Colonic mucosa (tissue), 4 donors: ENCODE results near the gene LRRFIP2. TPM values are rescaled to one million over a fixed set of nuclear protein-coding genes. Genes with fewer than 3 reads are reported as not detected.

ENCODE experiments used
- DNase-seq: peaks from one replicate; pipeline ENCODE4 v3.0.0-alpha.2; 2020
- H3K27ac ChIP-seq: fragments of 200-600 bp; one replicate; pipeline ENCODE4 v1.8.0; 2021
- H3K27me3 ChIP-seq: fragments of 200-600 bp; one replicate; pipeline ENCODE4 v1.8.0; 2021
- H3K36me3 ChIP-seq: fragments of 200-600 bp; one replicate; pipeline ENCODE4 v1.8.0; 2021
- H3K4me1 ChIP-seq: fragments of 200-600 bp; one replicate; pipeline ENCODE4 v1.8.0; 2021; ENCODE audit warnings: mild to moderate bottlenecking
- H3K4me3 ChIP-seq: fragments of 200-600 bp; one replicate; pipeline ENCODE4 v1.8.0; 2021
- H3K9ac ChIP-seq, 2 donors: one replicate each; pipeline ENCODE4 v1.7.0; 2013; ENCODE audit warnings: control low read depth in 2 of 2, low read depth in 2 of 2, low read length in 2 of 2
- H3K9me3 ChIP-seq: fragments of 200-600 bp; one replicate; pipeline ENCODE4 v1.8.0; 2021
- intact Hi-C: fragments of 100-400 bp; cut with DNase I; formaldehyde crosslinking; loops from one replicate; pipeline ENCODE4 v1.14.1; 2022
- total RNA-seq, 2 donors: library from RNA; stranded (reverse); fragmentation: NEBNext Ultra II Directional in 1 of 2; extraction: Animal tissue kit (Norgen Biotek cat#: 25700) in 1 of 2; gene quantifications; one replicate each; pipeline ENCODE4 v1.2.1, GENCODE V29; 2021
- TF ChIP-seq, protein P1 (sequence below): fragments of 200-600 bp; IDR thresholded peaks from one replicate; pipeline ENCODE4 v1.8.0; 2022; ENCODE audit warnings: antibody characterized with exemption, mild to moderate bottlenecking
- donor health status: healthy.
- donor health status: DM: no; HTN: no; CAD: no.
- donor health status: DM: no; HTN: no; CAD: no.

Gene LRRFIP2
- total RNA-seq, 2 donors from 2014 or later: 87.0 to 120 TPM

DNA sequence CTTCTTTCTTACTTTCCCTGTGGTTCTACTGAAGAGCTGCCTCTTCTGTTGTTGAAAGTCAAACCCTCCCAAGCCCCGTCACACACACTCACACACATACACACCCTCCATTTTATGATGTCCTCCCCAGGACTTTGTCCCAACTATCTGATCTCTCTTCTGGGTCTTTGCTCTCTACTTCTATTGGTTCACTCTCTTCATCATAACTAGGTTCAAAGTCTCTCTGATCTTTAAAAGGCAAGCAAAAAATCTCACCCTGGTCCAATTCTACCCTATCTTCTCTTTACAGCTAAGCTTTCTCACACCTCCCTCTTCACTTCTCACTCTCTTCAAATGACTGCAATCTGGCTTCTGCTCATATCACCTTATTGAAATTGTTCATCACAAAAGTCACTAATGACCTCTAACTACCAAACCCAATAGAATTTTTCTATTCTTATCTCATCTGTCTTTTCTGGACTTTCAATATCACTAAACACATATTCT lies 34.8 kb downstream of the LRRFIP2 start:
- Histone ChIP-seq H3K4me1 (no peaks in the 10 kb centered on the region), H3K9me3 (no peaks in the 10 kb centered on the region), H3K27ac (peak overlapping the region; percentile 51), H3K9ac (no peak overlapping the region), H3K4me3 (no peak overlapping the region), H3K27me3 (no peaks in the 10 kb centered on the region), H3K36me3 (no peaks in the 10 kb centered on the region)
- TF ChIP-seq, protein P1, sequence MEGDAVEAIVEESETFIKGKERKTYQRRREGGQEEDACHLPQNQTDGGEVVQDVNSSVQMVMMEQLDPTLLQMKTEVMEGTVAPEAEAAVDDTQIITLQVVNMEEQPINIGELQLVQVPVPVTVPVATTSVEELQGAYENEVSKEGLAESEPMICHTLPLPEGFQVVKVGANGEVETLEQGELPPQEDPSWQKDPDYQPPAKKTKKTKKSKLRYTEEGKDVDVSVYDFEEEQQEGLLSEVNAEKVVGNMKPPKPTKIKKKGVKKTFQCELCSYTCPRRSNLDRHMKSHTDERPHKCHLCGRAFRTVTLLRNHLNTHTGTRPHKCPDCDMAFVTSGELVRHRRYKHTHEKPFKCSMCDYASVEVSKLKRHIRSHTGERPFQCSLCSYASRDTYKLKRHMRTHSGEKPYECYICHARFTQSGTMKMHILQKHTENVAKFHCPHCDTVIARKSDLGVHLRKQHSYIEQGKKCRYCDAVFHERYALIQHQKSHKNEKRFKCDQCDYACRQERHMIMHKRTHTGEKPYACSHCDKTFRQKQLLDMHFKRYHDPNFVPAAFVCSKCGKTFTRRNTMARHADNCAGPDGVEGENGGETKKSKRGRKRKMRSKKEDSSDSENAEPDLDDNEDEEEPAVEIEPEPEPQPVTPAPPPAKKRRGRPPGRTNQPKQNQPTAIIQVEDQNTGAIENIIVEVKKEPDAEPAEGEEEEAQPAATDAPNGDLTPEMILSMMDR: no peak
- intact Hi-C loops: no loop called here
- DNase-seq: peak; percentile 81

DNA sequence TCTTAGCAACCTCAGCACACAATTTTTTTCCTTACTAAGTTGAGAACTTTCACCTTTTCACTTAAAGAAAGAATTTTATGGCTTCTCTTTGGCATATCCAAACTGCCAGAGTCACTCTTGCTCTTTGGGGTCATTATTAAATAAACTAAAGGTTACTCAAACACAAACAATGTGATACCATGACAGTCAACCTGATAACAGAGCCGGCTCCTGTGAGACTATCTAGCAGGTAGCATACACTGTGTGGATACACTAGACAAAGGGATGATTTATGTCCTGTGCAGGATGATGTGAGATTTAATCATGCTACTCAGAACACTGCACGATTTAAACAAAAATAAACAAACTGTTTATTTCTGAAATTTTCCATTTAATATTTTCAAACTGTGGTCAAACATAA lies 35.6 kb downstream of the LRRFIP2 start:
- Histone ChIP-seq H3K27ac (peak overlapping the region; percentile 51), H3K4me3 (no peak overlapping the region), H3K9me3 (no peaks in the 10 kb centered on the region), H3K27me3 (no peaks in the 10 kb centered on the region), H3K4me1 (no peaks in the 10 kb centered on the region), H3K9ac (no peak overlapping the region), H3K36me3 (no peaks in the 10 kb centered on the region)
- no peak for DNase-seq
- intact Hi-C loops: no loop called here
- TF ChIP-seq, protein P1: no peak

DNA sequence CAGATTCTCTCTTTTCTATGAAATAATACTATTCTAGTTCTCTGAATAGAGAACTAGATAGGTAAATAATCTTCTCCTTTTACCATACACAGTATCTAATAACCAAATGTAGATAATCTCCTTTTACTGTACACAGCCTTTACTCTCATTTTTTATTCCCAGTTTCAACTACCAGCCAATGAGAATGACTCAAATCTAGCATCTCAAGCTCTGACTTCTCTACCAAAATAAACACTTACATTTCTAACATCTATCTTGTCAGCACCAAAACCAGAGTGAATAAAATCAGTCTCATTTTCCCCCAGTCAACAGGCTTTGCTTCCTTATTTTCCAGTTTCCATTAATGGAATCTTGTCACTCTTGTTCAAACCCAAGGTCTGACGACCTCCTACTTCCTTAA lies 36.9 kb downstream of the LRRFIP2 start:
- no peak for DNase-seq
- no peak overlapping the region for H3K27ac ChIP-seq
- H3K9me3 ChIP-seq: no peaks in the 10 kb centered on the region
- no peaks in the 10 kb centered on the region for H3K36me3 ChIP-seq
- H3K4me3 ChIP-seq: no peak overlapping the region
- TF ChIP-seq, protein P1: no peak
- no peaks in the 10 kb centered on the region for H3K27me3 ChIP-seq
- no peak overlapping the region for H3K9ac ChIP-seq
- intact Hi-C loops: no loop called here
- H3K4me1 ChIP-seq: no peaks in the 10 kb centered on the region

DNA sequence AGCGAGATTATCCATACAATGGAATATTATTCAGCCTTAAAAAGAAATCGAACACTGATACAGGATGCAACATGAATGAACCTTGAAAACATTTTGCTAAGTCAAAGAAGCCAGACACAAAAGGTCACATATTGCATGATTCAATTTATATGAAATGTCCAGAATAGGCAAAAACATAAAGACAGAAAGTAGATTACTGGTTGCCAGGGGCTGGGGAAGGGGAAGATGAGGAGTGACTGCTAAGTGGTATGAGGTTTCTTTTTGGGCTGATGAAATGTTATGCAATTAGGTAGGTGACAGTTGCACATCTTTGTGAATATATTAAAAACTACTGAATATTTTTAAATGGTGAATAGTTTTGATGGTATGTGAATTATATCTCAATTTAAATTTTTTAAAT lies 38.3 kb downstream of the LRRFIP2 start:
- TF ChIP-seq, protein P1: no peak
- Histone ChIP-seq H3K36me3 (no peaks in the 10 kb centered on the region), H3K9me3 (no peaks in the 10 kb centered on the region), H3K27me3 (no peaks in the 10 kb centered on the region), H3K4me1 (no peaks in the 10 kb centered on the region), H3K27ac (no peak overlapping the region), H3K4me3 (no peak overlapping the region), H3K9ac (no peak overlapping the region)
- intact Hi-C loops: no loop called here
- DNase-seq: no peak

DNA sequence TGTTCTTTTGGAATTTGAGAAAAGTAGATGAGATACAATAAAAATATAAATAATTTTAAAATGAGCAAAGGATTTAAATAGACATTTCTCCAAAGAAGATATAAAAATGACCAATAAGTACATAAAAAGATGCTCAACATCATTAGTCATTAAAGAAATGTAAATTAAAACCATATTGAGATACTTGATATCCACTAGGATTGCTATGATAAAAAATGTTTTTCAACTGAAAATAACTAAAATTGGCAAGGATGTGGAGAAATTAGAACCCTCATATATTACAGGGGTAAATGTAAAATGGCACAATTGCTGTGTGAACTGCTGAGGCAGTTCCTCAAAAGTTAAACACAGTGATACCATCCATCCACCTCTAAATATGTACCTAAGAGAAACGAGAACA lies 38.8 kb downstream of the LRRFIP2 start:
- H3K36me3 ChIP-seq: no peaks in the 10 kb centered on the region
- H3K27me3 ChIP-seq: no peaks in the 10 kb centered on the region
- no peaks in the 10 kb centered on the region for H3K9me3 ChIP-seq
- no peak overlapping the region for H3K27ac ChIP-seq
- H3K4me1 ChIP-seq: no peaks in the 10 kb centered on the region
- no peak overlapping the region for H3K9ac ChIP-seq
- intact Hi-C loops: no loop called here
- TF ChIP-seq, protein P1: no peak
- no peak overlapping the region for H3K4me3 ChIP-seq
- DNase-seq: no peak

DNA sequence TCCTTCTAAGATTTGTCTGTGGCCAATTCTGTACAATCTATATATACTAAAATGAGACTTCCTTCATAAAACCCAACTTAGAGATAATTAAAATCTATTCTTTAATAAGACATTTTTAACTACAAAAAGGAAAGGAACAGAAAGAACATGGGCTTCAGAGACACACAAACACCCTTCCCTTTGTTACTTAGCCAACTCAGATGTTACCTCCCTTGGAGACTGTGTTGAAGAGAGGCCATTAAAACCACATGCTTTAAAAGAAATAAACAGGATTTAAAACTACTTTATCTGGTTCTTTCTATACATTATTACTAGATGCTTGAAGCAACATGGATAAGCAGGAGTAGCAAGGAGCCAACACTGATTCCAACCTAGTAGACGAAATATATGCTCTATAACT lies 42.0 kb downstream of the LRRFIP2 start:
- H3K27ac ChIP-seq: peak overlapping the region; percentile 86
- intact Hi-C loops: no loop called here

More for the DNA sequence above, 42.0 kb downstream of the LRRFIP2 start:
- TF ChIP-seq, protein P1: no peak
- Histone ChIP-seq H3K36me3 (no peaks in the 10 kb centered on the region), H3K4me1 (no peaks in the 10 kb centered on the region), H3K4me3 (no peak overlapping the region), H3K9me3 (no peaks in the 10 kb centered on the region), H3K9ac (no peak overlapping the region), H3K27me3 (no peaks in the 10 kb centered on the region)
- DNase-seq: no peak
